DMS53 (cell line): ENCODE measurements around the gene ADGRV1.

Experiments
- DNase-seq: peaks from one replicate; lab custom pipeline; 2025; lab: John Stamatoyannopoulos, UW

ADGRV1 gene

DNA sequence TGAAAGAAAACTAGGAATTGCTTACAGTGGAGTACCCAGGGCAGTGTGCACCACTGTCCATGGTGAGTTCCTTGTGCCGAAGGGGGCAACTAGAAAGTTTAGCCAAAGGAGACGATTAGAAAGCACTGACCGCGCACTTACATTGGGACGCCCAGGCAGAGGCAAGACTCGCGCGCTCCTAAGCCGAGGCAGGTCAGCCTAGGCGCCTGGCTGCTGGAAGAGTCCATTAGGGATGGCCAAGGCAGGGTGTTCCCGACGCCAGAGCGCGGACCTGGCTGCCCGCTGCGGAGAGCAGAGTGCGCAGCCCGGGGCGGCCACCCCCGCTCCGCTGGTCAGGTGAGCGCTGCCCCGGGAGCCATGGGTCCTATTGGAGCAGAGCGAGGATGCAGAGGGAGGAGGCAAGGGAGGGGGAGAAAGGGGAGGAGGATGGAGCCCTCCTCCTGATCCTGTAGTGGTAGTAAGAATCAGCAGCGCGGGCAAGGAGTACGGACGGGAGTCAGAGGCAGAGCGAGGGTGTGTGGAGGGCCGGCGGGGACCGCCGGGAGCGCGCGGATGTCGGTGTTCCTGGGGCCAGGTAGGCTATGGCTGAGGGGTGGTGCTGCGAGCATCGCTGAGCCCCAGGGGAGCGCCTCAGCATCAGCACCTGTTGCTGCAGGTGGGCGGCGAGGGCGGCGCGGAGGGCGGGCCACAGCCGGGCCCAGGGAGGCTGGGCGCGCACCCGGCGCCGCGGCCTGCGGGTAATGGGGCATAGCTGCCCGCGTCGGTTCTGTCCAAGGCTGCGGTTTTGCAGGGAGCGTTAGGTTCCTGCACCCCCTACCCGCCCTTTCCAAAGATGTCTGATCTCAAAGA, at the start of gene ADGRV1:
Gene ADGRV1 (plus strand): TSS at position 454 of the 849 bp plus-strand sequence. CDS start 99 bp downstream, at position 553.
- peak; percentile 99 for DNase-seq

GRCh38 chr5:90510438-90510837, 48.2 kb upstream of the ADGRV1 start:
- no peak for DNase-seq

- DNase-seq: no peak
Measured at GRCh38 chr5:90514520-90514919, 44.1 kb upstream of the ADGRV1 start.

- DNase-seq: peak; percentile 91
Measured at GRCh38 chr5:90518661-90519060, 39.9 kb upstream of the ADGRV1 start.

DNA sequence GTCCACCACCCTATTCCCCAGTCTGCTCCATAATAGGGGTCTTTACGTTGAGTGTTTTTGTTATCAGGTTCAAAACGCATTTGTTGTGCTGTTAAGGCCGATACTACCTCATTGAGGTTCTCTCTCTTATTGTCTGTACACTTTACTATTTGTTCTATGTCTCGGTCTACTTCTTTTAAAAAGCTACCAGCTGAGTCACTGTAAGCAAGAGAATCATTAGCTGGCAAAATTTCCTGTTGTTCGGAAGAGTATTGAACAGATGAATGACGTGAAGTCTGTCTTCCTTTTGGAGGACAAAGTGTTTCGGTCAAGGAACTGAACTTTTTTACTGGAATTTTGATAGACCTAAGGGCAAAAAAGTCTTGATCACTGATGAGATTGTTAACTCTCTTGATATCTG, 39.5 kb upstream of the ADGRV1 start:
- DNase-seq: peak; percentile 92

DNA sequence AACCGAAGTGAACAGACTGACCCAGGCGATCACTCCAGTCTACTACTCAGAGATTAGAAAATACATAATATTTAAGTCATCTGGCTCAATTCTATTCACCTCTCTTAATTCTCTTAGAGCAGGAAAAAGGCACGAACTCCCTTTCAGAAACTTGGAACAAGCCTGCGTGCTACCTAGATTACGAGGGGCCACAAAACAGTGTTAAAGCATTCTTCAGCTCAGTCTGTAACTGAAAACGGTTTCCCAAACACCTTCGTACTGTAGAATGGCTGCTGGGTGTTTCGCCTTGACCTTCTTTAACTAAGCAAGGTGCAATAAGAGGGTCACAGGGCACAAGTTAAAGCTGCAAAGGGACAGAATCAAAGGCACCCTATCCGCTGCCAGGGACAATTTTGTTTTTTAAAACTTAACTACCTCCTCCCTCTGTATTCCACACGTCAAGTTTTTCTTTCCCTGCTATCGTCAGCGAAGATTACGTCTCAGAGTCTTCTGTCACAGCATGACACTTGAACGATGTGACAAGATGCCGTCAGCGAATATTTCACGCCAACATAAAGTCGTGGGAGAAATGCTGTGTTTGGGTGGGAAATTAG, 29.9 kb upstream of the ADGRV1 start:
- DNase-seq: peak; percentile 68

DNA sequence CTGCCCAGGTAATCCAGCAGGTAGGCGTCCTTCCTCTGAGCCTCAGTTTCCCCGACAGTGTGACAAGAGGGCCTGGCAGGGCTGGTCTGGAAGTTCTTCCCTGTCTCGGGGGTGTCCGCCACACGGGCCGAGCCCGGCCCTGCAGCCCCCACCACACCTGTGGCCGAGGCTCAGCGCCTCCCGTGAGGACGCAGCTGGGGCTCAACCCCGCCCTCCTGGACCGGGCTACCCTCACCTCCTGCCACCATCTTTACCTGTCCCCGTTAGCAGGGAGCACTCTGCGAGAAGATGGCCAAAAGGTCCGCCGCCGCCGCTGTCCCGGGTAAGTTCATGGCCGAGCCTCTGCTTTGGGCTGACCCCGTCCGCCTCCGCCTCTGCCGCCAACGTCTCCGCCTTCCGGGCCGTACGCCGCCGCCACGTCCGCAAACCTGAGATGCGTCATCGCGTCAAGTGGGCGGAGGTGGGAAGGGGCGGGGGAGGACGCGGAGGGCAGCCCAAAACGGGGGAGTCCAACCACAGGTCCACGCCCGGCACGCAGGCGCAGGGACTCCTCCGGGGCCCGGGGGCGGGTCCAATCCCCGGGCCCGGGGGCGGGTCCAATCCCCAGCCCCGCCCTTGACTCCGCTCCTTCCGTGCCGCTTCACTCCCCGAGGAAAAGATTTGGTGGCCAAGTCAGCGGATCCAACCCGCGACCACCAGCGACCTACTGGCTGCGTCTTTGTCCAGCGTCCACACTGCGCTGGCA, 29.2 kb upstream of the ADGRV1 start, which contains the start of gene LYSMD3:
Gene LYSMD3 (minus strand): TSS at position 391 of the 745 bp plus-strand sequence. CDS start 4,295 bp downstream, outside the sequence.
- peak; percentile 99 for DNase-seq

GRCh38 chr5:90529939-90530677, 28.5 kb upstream of the ADGRV1 start:
- peak; percentile 90 for DNase-seq

GRCh38 chr5:90530736-90531487, 27.7 kb upstream of the ADGRV1 start:
- no peak for DNase-seq

GRCh38 chr5:90533794-90534193, 24.8 kb upstream of the ADGRV1 start:
- DNase-seq: no peak

GRCh38 chr5:90534922-90535321, 23.7 kb upstream of the ADGRV1 start:
- peak; percentile 28 for DNase-seq

- DNase-seq: no peak
Measured at GRCh38 chr5:90542827-90543519, 15.6 kb upstream of the ADGRV1 start.

GRCh38 chr5:90545511-90545910, 13.1 kb upstream of the ADGRV1 start:
- DNase-seq: no peak

GRCh38 chr5:90546216-90546837, 12.3 kb upstream of the ADGRV1 start:
- DNase-seq: no peak

- DNase-seq: peak; percentile 80
Measured at GRCh38 chr5:90547072-90547536, 11.5 kb upstream of the ADGRV1 start.

DNA sequence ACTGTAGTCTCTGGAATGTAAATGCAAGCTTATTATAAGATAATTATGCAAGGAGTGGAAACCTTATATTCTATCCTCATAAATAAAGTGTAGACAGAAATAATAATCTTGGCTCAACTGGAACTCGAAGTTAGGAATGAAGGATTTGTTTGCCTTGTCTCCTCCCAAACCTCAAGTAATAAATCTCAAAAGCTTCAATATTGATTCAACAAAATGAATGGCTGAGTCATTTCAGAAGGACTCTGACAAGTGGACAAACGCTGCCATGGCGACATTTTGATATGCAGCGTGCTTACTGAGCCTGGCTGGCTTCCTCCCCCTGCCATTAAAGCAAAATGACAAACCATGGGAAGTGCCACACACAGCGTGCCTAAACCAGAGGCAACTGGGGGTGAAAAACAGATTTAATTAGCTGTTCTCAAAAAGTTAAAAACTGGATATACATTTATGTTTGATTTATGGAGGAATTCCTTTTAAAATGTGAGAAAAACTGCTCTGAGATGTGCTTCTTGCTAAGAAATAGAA, 10.5 kb upstream of the ADGRV1 start:
- DNase-seq: peak; percentile 98

GRCh38 chr5:90549223-90549622, 9.4 kb upstream of the ADGRV1 start:
- DNase-seq: no peak

- no peak for DNase-seq
Measured at GRCh38 chr5:90549729-90550275, 8.8 kb upstream of the ADGRV1 start.

DNA sequence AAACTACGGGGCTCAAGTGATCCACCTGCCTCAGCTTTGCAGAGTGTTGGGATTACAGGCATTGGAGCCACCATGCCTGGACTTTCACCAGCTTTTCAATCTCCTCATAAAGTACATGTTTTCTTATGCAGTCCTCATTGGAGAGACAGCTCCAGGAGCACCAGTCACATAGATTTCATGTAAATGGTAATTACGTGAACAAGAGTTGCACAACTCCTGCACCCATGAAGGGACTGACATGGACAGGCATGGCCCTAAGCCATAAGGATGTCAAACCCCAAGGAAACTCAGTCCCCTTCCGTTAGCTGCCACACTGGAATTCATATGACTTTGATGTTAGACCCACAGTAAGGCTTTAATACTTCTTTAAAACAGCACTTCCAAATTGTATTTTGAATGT, 7.6 kb upstream of the ADGRV1 start:
- DNase-seq: no peak
